H9 (cell line): Measurements from ENCODE around the gene SF3A2. TPM values are rescaled to one million over a fixed set of nuclear protein-coding genes. Genes with fewer than 3 reads are reported as not detected.

Experiments used
- DNase-seq: peaks from one replicate; pipeline ENCODE4 v3.0.0-alpha.2; 2017
- H2AFZ ChIP-seq: one replicate; pipeline ENCODE4 v1.6.1; 2013; ENCODE audit warnings: mild to moderate bottlenecking, low read length, control low read depth, moderate library complexity
- H2AK5ac ChIP-seq: 2 replicates; pipeline ENCODE4 v1.6.1; 2013; ENCODE audit warnings: low read length, control low read depth, mixed read lengths; ENCODE audit not compliant: insufficient read length
- H2BK120ac ChIP-seq: one replicate; pipeline ENCODE4 v1.6.1; 2013; ENCODE audit warnings: low read depth, mild to moderate bottlenecking, low read length, control low read depth, inconsistent platforms; ENCODE audit not compliant: poor library complexity, severe bottlenecking
- H2BK12ac ChIP-seq: 2 replicates; pipeline ENCODE4 v1.6.1; 2013; ENCODE audit warnings: low read length, control low read depth, mixed read lengths, low read depth; ENCODE audit not compliant: insufficient read length
- H2BK15ac ChIP-seq: 2 replicates; pipeline ENCODE4 v1.6.1; 2013; ENCODE audit warnings: low read depth, low read length, control low read depth
- H2BK20ac ChIP-seq: one replicate; pipeline ENCODE4 v1.6.1; 2013; ENCODE audit warnings: low read depth, mild to moderate bottlenecking, low read length, control low read depth, inconsistent platforms; ENCODE audit not compliant: poor library complexity, severe bottlenecking
- H2BK5ac ChIP-seq: 2 replicates; pipeline ENCODE4 v1.6.1; 2013; ENCODE audit warnings: low read length, control low read depth, mixed read lengths; ENCODE audit not compliant: insufficient read length
- H3K14ac ChIP-seq: 2 replicates; pipeline ENCODE4 v1.6.1; 2013; ENCODE audit warnings: low read length, control low read depth; ENCODE audit not compliant: insufficient read depth
- H3K18ac ChIP-seq: 2 replicates; pipeline ENCODE4 v1.6.1; 2013; ENCODE audit warnings: low read depth, mild to moderate bottlenecking, mixed read lengths, low read length, control low read depth; ENCODE audit not compliant: insufficient read length
- H3K23ac ChIP-seq: 2 replicates; pipeline ENCODE4 v1.6.1; 2013; ENCODE audit warnings: low read length, control low read depth, mixed read lengths, low read depth; ENCODE audit not compliant: insufficient read length
- H3K23me2 ChIP-seq: 2 replicates; pipeline ENCODE4 v1.6.1; 2013; ENCODE audit warnings: low read depth, mild to moderate bottlenecking, mixed read lengths, low read length, control low read depth; ENCODE audit not compliant: insufficient read length, poor library complexity, severe bottlenecking
- H3K27ac ChIP-seq: 2 replicates; pipeline ENCODE4 v1.5.1; 2013; ENCODE audit warnings: low read length, control low read depth, mixed read lengths, low read depth; ENCODE audit not compliant: insufficient read length
- H3K27me3 ChIP-seq: 2 replicates; pipeline ENCODE4 v1.6.1; 2013; ENCODE audit warnings: low read length, control low read depth, inconsistent platforms; ENCODE audit not compliant: insufficient read depth
- H3K4ac ChIP-seq: 2 replicates; pipeline ENCODE4 v1.6.1; 2013; ENCODE audit warnings: low read depth, mild to moderate bottlenecking, control low read depth, inconsistent platforms, low read length, moderate library complexity
- H3K4me1 ChIP-seq: 2 replicates; pipeline ENCODE4 v1.6.1; 2013; ENCODE audit warnings: low read length, control low read depth, inconsistent platforms; ENCODE audit not compliant: insufficient read depth
- H3K4me2 ChIP-seq: 2 replicates; pipeline ENCODE4 v1.6.1; 2013; ENCODE audit warnings: low read length, control low read depth, mixed read lengths; ENCODE audit not compliant: insufficient read length, insufficient read depth
- H3K56ac ChIP-seq: 2 replicates; pipeline ENCODE4 v1.6.1; 2013; ENCODE audit warnings: low read depth, mild to moderate bottlenecking, mixed read lengths, low read length, control low read depth; ENCODE audit not compliant: insufficient read length
- H3K79me1 ChIP-seq: 2 replicates; pipeline ENCODE4 v1.6.1; 2013; ENCODE audit warnings: low read depth, mild to moderate bottlenecking, moderate library complexity, low read length, control low read depth, inconsistent platforms; ENCODE audit not compliant: insufficient read depth, poor library complexity, severe bottlenecking
- H3K79me2 ChIP-seq: 2 replicates; pipeline ENCODE4 v1.6.1; 2013; ENCODE audit warnings: low read length, control low read depth, inconsistent platforms; ENCODE audit not compliant: insufficient read depth
- H3K9ac ChIP-seq: 2 replicates; pipeline ENCODE4 v1.6.1; 2013; ENCODE audit warnings: low read length, control low read depth, mixed read lengths; ENCODE audit not compliant: insufficient read length; ENCODE audit errors: extremely low read depth
- H3K9me3 ChIP-seq: one replicate; pipeline ENCODE4 v1.6.1; 2013; ENCODE audit warnings: low read depth, low read length, inconsistent platforms; ENCODE audit not compliant: control insufficient read depth
- H3T11ph ChIP-seq: one replicate; pipeline ENCODE4 v1.6.1; 2013; ENCODE audit warnings: mild to moderate bottlenecking, low read length, control low read depth, inconsistent platforms
- H4K20me1 ChIP-seq: one replicate; pipeline ENCODE4 v1.6.1; 2013; ENCODE audit not compliant: control insufficient read depth, insufficient read length, insufficient read depth
- H4K5ac ChIP-seq: 2 replicates; pipeline ENCODE4 v1.6.1; 2013; ENCODE audit warnings: low read depth, mild to moderate bottlenecking, mixed read lengths, low read length, control low read depth; ENCODE audit not compliant: insufficient read length
- H4K8ac ChIP-seq: replicated peaks from 2 replicates; pipeline ENCODE4 v1.6.1; 2013; ENCODE audit warnings: low read length, control low read depth, mixed read lengths, low read depth; ENCODE audit not compliant: insufficient read length
- H4K91ac ChIP-seq: 2 replicates; pipeline ENCODE4 v1.6.1; 2013; ENCODE audit warnings: low read depth, mild to moderate bottlenecking, moderate library complexity, mixed read lengths, low read length, control low read depth; ENCODE audit not compliant: insufficient read length
- H3K27ac Mint-ChIP-seq, 3 experiments: 2 replicates in 2 of 3; 3 replicates in 1 of 3; pipeline ENCODE4 v1.8.0; 2020 to 2021; ENCODE audit warnings: mixed read lengths in 3 of 3, mild to moderate bottlenecking in 1 of 3, moderate library complexity in 1 of 3
- H3K27me3 Mint-ChIP-seq: 2 replicates; pipeline ENCODE4 v1.8.0; 2021; ENCODE audit warnings: low read depth, mild to moderate bottlenecking, moderate library complexity, mixed read lengths
- H3K36me3 Mint-ChIP-seq, 3 experiments: 2 replicates in 2 of 3; 3 replicates in 1 of 3; pipeline ENCODE4 v1.8.0; 2020 to 2021; ENCODE audit warnings: low read depth in 3 of 3, mixed read lengths in 3 of 3; ENCODE audit not compliant: insufficient read depth in 1 of 3
- H3K4me1 Mint-ChIP-seq, 2 experiments: 2 replicates each; pipeline ENCODE4 v1.8.0; 2020; ENCODE audit warnings: mixed read lengths in 2 of 2
- H3K4me3 Mint-ChIP-seq, 2 experiments: 2 replicates in 1 of 2; 3 replicates in 1 of 2; pipeline ENCODE4 v1.8.0; 2020 to 2021; ENCODE audit warnings: mild to moderate bottlenecking in 2 of 2, mixed read lengths in 2 of 2, moderate library complexity in 1 of 2
- H3K9me3 Mint-ChIP-seq, 2 experiments: 2 replicates in 1 of 2; 3 replicates in 1 of 2; pipeline ENCODE4 v1.8.0; 2020; ENCODE audit warnings: mild to moderate bottlenecking in 2 of 2, mixed read lengths in 2 of 2, moderate library complexity in 1 of 2
- WGBS: extraction: QIAGEN DNeasy Blood & Tissue Kit; methylation state at CpG from one replicate; pipeline ENCODE4 v1.1.7; 2013; ENCODE audit warnings: missing lambda C conversion rate, low lambda C conversion rate, mixed read lengths; ENCODE audit not compliant: insufficient read length; ENCODE audit errors: extremely low coverage; 5-methylcytosine and 5-hydroxymethylcytosine counted together
- total RNA-seq: library from RNA; stranded (reverse); gene quantifications from 2 replicates; pipeline ENCODE4 v1.2.1, GENCODE V29; 2021
- TF ChIP-seq, protein P1 (sequence below): fragments of 200-600 bp; sonication (generic); conservative IDR thresholded peaks from 3 replicates; pipeline ENCODE4 v1.8.0; 2021; ENCODE audit warnings: antibody characterized with exemption, mild to moderate bottlenecking

SF3A2 gene
- total RNA-seq, 1 experiment from 2014 or later, result 166 TPM

DNA sequence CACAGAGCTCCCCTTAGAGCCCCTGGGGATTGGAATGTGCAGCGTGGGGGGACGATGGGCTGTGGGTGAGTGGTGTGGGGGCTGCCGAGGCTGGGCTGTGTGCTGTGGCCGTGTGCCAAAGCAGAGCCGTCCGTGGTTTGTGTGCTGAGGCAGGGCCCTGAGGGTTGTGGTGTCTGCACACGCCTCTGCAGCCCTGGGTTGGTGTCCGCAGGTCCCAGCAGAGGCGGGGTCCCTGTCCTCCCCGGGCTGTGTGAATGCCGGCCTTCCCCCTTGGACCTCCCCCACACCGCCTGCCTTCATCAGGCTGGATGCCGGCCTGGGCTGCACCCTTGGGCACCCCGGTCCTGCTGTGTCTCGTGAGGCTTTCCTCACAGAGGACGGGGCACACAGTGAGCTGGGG lies 46.7 kb upstream of the SF3A2 start:
- Histone ChIP-seq H4K91ac (no peak overlapping the region), H3K18ac (no peak overlapping the region), H3K4me2 (no peak overlapping the region), H3K79me2 (no peaks in the 10 kb centered on the region; the same call in 1 of the 2 replicates), H3K56ac (no peak overlapping the region), H2BK120ac (no peak overlapping the region), H3K27ac (no peak overlapping the region), H4K5ac (no peak overlapping the region), H2AK5ac (no peak overlapping the region), H3K4ac (no peak overlapping the region), H3K14ac (no peak overlapping the region), H3K4me1 (no peaks in the 10 kb centered on the region), H2BK15ac (no peak overlapping the region), H4K8ac (no peak overlapping the region), H3K79me1 (no peaks in the 10 kb centered on the region), H3T11ph (no peak overlapping the region), H4K20me1 (peaks cover 3% of the 10 kb centered on the region), H3K27me3 (no peaks in the 10 kb centered on the region), H3K9me3 (no peaks in the 10 kb centered on the region), H3K23me2 (no peaks in the 10 kb centered on the region), H2BK12ac (no peak overlapping the region), H3K9ac (no peak overlapping the region), H2BK20ac (no peak overlapping the region), H2AFZ (no peak overlapping the region), H2BK5ac (no peak overlapping the region), H3K23ac (no peak overlapping the region)
- H3K36me3 Mint-ChIP-seq, result peaks cover 22 to 62% (median 58%) of the 10 kb centered on the region in 3 experiments; a peak in 6 of 7 replicates
- H3K4me1 Mint-ChIP-seq, result 0 out of 4 replicates have a peak, but pooled peaks cover 0 to 2% of the 10 kb centered on the region in 2 experiments
- no peaks in the 10 kb centered on the region for H3K27me3 Mint-ChIP-seq
- no peak overlapping the region for H3K27ac Mint-ChIP-seq
- TF ChIP-seq, protein P1, sequence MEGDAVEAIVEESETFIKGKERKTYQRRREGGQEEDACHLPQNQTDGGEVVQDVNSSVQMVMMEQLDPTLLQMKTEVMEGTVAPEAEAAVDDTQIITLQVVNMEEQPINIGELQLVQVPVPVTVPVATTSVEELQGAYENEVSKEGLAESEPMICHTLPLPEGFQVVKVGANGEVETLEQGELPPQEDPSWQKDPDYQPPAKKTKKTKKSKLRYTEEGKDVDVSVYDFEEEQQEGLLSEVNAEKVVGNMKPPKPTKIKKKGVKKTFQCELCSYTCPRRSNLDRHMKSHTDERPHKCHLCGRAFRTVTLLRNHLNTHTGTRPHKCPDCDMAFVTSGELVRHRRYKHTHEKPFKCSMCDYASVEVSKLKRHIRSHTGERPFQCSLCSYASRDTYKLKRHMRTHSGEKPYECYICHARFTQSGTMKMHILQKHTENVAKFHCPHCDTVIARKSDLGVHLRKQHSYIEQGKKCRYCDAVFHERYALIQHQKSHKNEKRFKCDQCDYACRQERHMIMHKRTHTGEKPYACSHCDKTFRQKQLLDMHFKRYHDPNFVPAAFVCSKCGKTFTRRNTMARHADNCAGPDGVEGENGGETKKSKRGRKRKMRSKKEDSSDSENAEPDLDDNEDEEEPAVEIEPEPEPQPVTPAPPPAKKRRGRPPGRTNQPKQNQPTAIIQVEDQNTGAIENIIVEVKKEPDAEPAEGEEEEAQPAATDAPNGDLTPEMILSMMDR, result no peak
- H3K4me3 Mint-ChIP-seq, result no peak overlapping the region
- H3K9me3 Mint-ChIP-seq, result no peaks in the 10 kb centered on the region
- no CpG with 5 or more reads among the region's 16 CpGs for WGBS
- no peak for DNase-seq
